HG03457 (cell line): Measurements from ENCODE around the gene HTR3B.
"Not testable (repeated sequence)": the region's sequence is repeated elsewhere in the genome, so short reads cannot be mapped to it uniquely, and the experiment has no call there.

Experiments used
- ATAC-seq: cut with Tn5 transposase; IDR thresholded peaks from one replicate; pipeline ENCODE4 v1.9.1; 2021; ENCODE audit warnings: moderate number of reproducible peaks; ENCODE audit not compliant: unreplicated experiment

The HTR3B gene

GRCh38 chr11:113937918-113938317 lies 33.3 kb downstream of the HTR3B start:
- no peak for ATAC-seq

GRCh38 chr11:113942256-113942655 lies 37.7 kb downstream of the HTR3B start:
- ATAC-seq: no peak

GRCh38 chr11:113946162-113946561 lies 41.6 kb downstream of the HTR3B start:
- not testable (repeated sequence) for ATAC-seq

- no peak for ATAC-seq
These were observed 43.4 kb downstream of the HTR3B start for GRCh38 chr11:113947994-113948393.

GRCh38 chr11:113949891-113950290 lies 45.3 kb downstream of the HTR3B start:
- no peak for ATAC-seq

GRCh38 chr11:113951537-113951936 lies 46.9 kb downstream of the HTR3B start:
- no peak for ATAC-seq

- no peak for ATAC-seq
These were observed 47.5 kb downstream of the HTR3B start for GRCh38 chr11:113952070-113952469.

- ATAC-seq: no peak
These were observed 48.0 kb downstream of the HTR3B start for GRCh38 chr11:113952588-113952987.

GRCh38 chr11:113954235-113954634 lies 49.6 kb downstream of the HTR3B start:
- ATAC-seq: no peak

- no peak for ATAC-seq
These were observed 52.4 kb downstream of the HTR3B start for GRCh38 chr11:113956986-113957385.

- no peak for ATAC-seq
These were observed 56.2 kb downstream of the HTR3B start for GRCh38 chr11:113960702-113961330.

- ATAC-seq: no peak
These were observed 62.8 kb downstream of the HTR3B start for GRCh38 chr11:113967361-113967760.

- ATAC-seq: no peak
These were observed 67.1 kb downstream of the HTR3B start for GRCh38 chr11:113971506-113972195.

- no peak for ATAC-seq
These were observed 70.3 kb downstream of the HTR3B start, which contains the start of gene HTR3A for GRCh38 chr11:113974741-113975470. HTR3A (plus strand) TSS chr11:113975108; CDS start chr11:113975326, 218 bp downstream.

GRCh38 chr11:113977071-113977490 lies 72.5 kb downstream of the HTR3B start:
- ATAC-seq: no peak

GRCh38 chr11:113977701-113978100 lies 73.1 kb downstream of the HTR3B start:
- no peak for ATAC-seq

- ATAC-seq: no peak
These were observed 74.8 kb downstream of the HTR3B start for GRCh38 chr11:113979431-113979830.

- ATAC-seq: no peak
These were observed 76.2 kb downstream of the HTR3B start for GRCh38 chr11:113980785-113981184.

GRCh38 chr11:113982306-113982705 lies 77.7 kb downstream of the HTR3B start:
- ATAC-seq: no peak

- no peak for ATAC-seq
These were observed 80.2 kb downstream of the HTR3B start for GRCh38 chr11:113984781-113985180.

GRCh38 chr11:113985906-113986305 lies 81.3 kb downstream of the HTR3B start:
- no peak for ATAC-seq
